K562 (cell line): ENCODE results near the gene PLXNA2. TPM values are rescaled to one million over a fixed set of nuclear protein-coding genes. Genes with fewer than 3 reads are reported as not detected.

Experiments used
- ADNP ChIP-seq: fragments of 200-800 bp; sonication (Bioruptor generic); IDR thresholded peaks from 2 replicates; pipeline ENCODE4 v1.6.1; 2016; ENCODE audit warnings: missing genetic modification characterization, missing compliant biosample characterization
- KAT7 ChIP-seq: sonication (generic); formaldehyde crosslinking; IDR thresholded peaks from 2 replicates; pipeline ENCODE4 v1.8.0; 2022; ENCODE audit warnings: missing genetic modification reagents, mild to moderate bottlenecking, borderline replicate concordance
- NCOR1 ChIP-seq: fragments of 450-650 bp; IDR thresholded peaks from 2 replicates; pipeline ENCODE4 v1.6.1; 2016; ENCODE audit warnings: mild to moderate bottlenecking, moderate library complexity
- NFATC3 ChIP-seq: fragments of 450-650 bp; IDR thresholded peaks from 2 replicates; pipeline ENCODE4 v1.6.1; 2017; ENCODE audit warnings: mild to moderate bottlenecking
- PATZ1 ChIP-seq: fragments of 250-450 bp; sonication (Bioruptor Pico); IDR thresholded peaks from 2 replicates; pipeline ENCODE4 v1.5.0; 2020; ENCODE audit warnings: mild to moderate bottlenecking, borderline replicate concordance
- PTTG1 ChIP-seq: fragments of 450-650 bp; IDR thresholded peaks from 2 replicates; pipeline ENCODE4 v1.6.1; 2016; ENCODE audit warnings: low read depth, mild to moderate bottlenecking, missing genetic modification characterization, missing compliant biosample characterization
- PYGO2 ChIP-seq: fragments of 450-650 bp; IDR thresholded peaks from 2 replicates; pipeline ENCODE4 v1.6.1; 2016; ENCODE audit warnings: mild to moderate bottlenecking, missing genetic modification characterization, moderate library complexity, missing compliant biosample characterization
- SUPT5H ChIP-seq: fragments of 450-650 bp; IDR thresholded peaks from 2 replicates; pipeline ENCODE4 v1.6.1; 2016
- TCF3 ChIP-seq: sonication (generic); formaldehyde crosslinking; IDR thresholded peaks from 2 replicates; pipeline ENCODE4 v1.4.0; 2020; ENCODE audit warnings: mild to moderate bottlenecking, missing genetic modification reagents
- ZBTB40 ChIP-seq, 2 experiments: fragments of 450-650 bp in 1 of 2; sonication (generic) in 1 of 2; formaldehyde crosslinking in 1 of 2; IDR thresholded peaks; 2 replicates each; pipeline versions ENCODE4 v1.7.1 to v1.9.0; 2016 to 2022; ENCODE audit warnings: inconsistent platforms in 1 of 2, mild to moderate bottlenecking in 1 of 2, missing genetic modification reagents in 1 of 2
- ZFP30 ChIP-seq: fragments of 250-450 bp; sonication (Bioruptor Pico); IDR thresholded peaks from 2 replicates; pipeline ENCODE4 v1.8.0; 2022; ENCODE audit warnings: moderate library complexity, mild to moderate bottlenecking, inconsistent platforms, borderline replicate concordance
- ZNF354B ChIP-seq: fragments of 250-450 bp; sonication (Bioruptor Pico); IDR thresholded peaks from 2 replicates; pipeline ENCODE4 v1.4.0; 2020
- ZNF57 ChIP-seq: fragments of 450-650 bp; formaldehyde crosslinking; IDR thresholded peaks from 2 replicates; pipeline ENCODE4 v1.4.0; 2020; ENCODE audit warnings: mild to moderate bottlenecking, moderate library complexity
- polyA plus RNA-seq, 8 experiments: library from polyadenylated mRNA; depleted of rRNA in 4 of 8; stranded (reverse) in 5 of 8; unstranded in 3 of 8; fragments of >200 nt; fragmentation: Nextera tagmentation in 2 of 8; fragmentation: Illumina TruSeq in 1 of 8; extraction: Ambion mirVana in 2 of 8; extraction: Trizol in 1 of 8; gene quantifications; 2 replicates each; pipeline versions ENCODE4 v1.2.1 to v1.2.3, GENCODE V29; 2011 to 2014; ENCODE audit warnings: inconsistent platforms in 1 of 8, missing spikeins in 1 of 8
- total RNA-seq, 7 experiments: library from RNA; depleted of rRNA in 6 of 7; stranded (reverse); fragments of >200 nt in 6 of 7; fragmentation: Illumina TruSeq in 2 of 7; extraction: Trizol in 2 of 7; gene quantifications; 2 replicates each; pipeline versions ENCODE4 v1.2.1 to v1.2.3, GENCODE V29; 2011 to 2021; ENCODE audit warnings: low replicate concordance in 1 of 7
- TF ChIP-seq, protein P1 (sequence below): sonication (generic); formaldehyde crosslinking; IDR thresholded peaks from 2 replicates; pipeline ENCODE4 v1.8.0; 2022; ENCODE audit warnings: mild to moderate bottlenecking, missing genetic modification reagents

Gene PLXNA2
- total and polyA plus RNA-seq, 9 of the 15 experiments (the other 6 are each of a cell fraction or from before 2014, with no cell fraction given), result 0.01 to 1.3 (median 0.32) TPM

DNA sequence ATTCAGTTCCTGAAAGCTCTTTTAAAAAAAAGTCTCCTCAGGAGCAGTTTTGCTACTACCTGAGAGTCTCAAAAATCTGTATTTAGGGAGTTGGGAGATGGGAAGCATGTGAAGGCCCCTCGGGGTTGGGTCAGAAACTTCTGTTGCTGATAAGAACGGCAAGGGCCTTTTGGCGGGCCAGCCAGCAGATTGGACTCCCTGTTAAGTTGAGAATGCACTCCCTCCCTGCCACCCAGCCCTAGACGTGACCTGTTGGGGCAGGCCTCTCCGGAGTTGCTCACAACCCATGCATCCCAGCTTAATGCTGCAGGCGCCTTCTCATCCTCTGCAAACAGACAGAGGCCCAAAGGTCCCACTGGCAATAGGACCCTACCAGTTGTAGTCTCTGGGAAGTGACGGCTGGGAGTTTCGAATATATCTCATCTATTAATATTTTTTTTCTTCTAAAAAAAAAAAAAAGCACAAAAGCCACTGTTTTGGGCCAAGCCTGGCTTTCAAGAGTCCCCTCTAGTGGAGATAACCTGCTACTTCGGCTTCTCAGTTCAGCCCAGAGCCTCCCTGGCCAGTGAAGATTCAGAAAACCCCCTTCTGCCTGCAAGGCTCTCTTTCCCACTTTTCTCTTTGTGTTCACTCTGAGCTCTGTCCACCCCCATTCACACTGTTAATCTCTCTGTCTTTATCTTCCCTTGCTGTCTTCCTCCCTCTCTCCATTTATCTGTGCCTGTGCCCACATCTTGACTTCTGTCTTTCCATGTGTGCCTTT is 5.3 kb downstream of the PLXNA2 start (continued):
- TF ChIP-seq PATZ1 (CRISPR knock-in tag), result no peak
- TF ChIP-seq ZNF57 (CRISPR knock-in tag), result no peak
- TF ChIP-seq, protein P1, sequence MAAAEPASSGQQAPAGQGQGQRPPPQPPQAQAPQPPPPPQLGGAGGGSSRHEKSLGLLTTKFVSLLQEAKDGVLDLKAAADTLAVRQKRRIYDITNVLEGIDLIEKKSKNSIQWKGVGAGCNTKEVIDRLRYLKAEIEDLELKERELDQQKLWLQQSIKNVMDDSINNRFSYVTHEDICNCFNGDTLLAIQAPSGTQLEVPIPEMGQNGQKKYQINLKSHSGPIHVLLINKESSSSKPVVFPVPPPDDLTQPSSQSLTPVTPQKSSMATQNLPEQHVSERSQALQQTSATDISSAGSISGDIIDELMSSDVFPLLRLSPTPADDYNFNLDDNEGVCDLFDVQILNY, result no peak
- TF ChIP-seq TCF3 (CRISPR knock-in tag), result no peak
- TF ChIP-seq PTTG1 (tag), result no peak
- no peak for TF ChIP-seq ZNF354B (CRISPR knock-in tag)
- TF ChIP-seq KAT7 (CRISPR knock-in tag), result no peak
- TF ChIP-seq ADNP (tag), result no peak
- no peak for TF ChIP-seq SUPT5H
- no peak for TF ChIP-seq NCOR1
- TF ChIP-seq ZFP30, result no peak
- TF ChIP-seq PYGO2 (tag), result no peak
- no peak for TF ChIP-seq ZBTB40 (IDR thresholded peaks at IDR 0.05)
- TF ChIP-seq ZBTB40 (CRISPR knock-in tag; IDR thresholded peaks at IDR 0.05), result no peak
- TF ChIP-seq NFATC3, result no peak
